HCT116 (cell line): ENCODE measurements around the gene RPRD1B. TPM values are rescaled to one million over a fixed set of nuclear protein-coding genes. Genes with fewer than 3 reads are reported as not detected.

Source experiments
- ATAC-seq: fragments of 200-7000 bp; cut with Tn5 transposase; 2 replicates; pipeline ENCODE4 v1.9.1; 2020; ENCODE audit warnings: mild to moderate bottlenecking, moderate library complexity
- BruUV-seq: library from RNA; stranded (reverse); fragments of 400-500 nt; replicated peaks from 2 replicates; lab custom pipeline; 2021; lab: Mats Ljungman, UMichigan
- CTCF ChIA-PET: fragments of 300-600 bp; sonication (Branson Sonifier 250); formaldehyde crosslinking; loops from one replicate; lab custom pipeline; 2021; ENCODE audit warnings: antibody characterized with exemption; lab: Charles Lee
- POLR2A ChIA-PET: fragments of 300-600, 350-600 bp; sonication (Branson Sonifier 250); formaldehyde crosslinking; loops from one replicate; lab custom pipeline; 2021; ENCODE audit warnings: antibody characterized with exemption; lab: Charles Lee
- RAD21 ChIA-PET, 2 experiments: fragments of 300-600 bp; sonication (Branson Sonifier 250); formaldehyde crosslinking; loops; one replicate each; lab custom pipeline; 2023; ENCODE audit warnings: low total read pairs in 2 of 2; ENCODE audit not compliant: uncharacterized antibody in 2 of 2, unreplicated experiment in 2 of 2, low non-redundant PET in 1 of 2; lab: Charles Lee
- DNase-seq: peaks from one replicate; pipeline ENCODE4 v3.0.0-alpha.2; 2010; ENCODE audit warnings: low read depth, low spot score
- H2AFZ ChIP-seq: fragments of 200-600 bp; shearing (Covaris generic), sonication (generic); 2 replicates; pipeline ENCODE4 v1.6.1; 2017; ENCODE audit warnings: low read depth, mixed run types, mixed read lengths, antibody characterized with exemption, low read length; ENCODE audit not compliant: poor library complexity, severe bottlenecking
- H3K27ac ChIP-seq: 2 replicates; pipeline ENCODE4 v1.5.1; 2012; ENCODE audit warnings: low read depth, low read length
- H3K27me3 ChIP-seq: fragments of 200-600 bp; sonication (generic); 2 replicates; pipeline ENCODE4 v1.6.1; 2016; ENCODE audit warnings: mixed run types, low read length, mixed read lengths; ENCODE audit not compliant: insufficient read depth
- H3K36me3 ChIP-seq, 2 experiments: fragments of 200-500 bp in 1 of 2; fragments of 200-600 bp in 1 of 2; sonication (Bioruptor generic) in 1 of 2; sonication (generic) in 1 of 2; 2 replicates each; pipeline versions ENCODE4 v1.5.1 to v1.6.1; 2014 to 2016; ENCODE audit warnings: low read length in 2 of 2, inconsistent platforms in 1 of 2, mixed read lengths in 1 of 2, mixed run types in 1 of 2; ENCODE audit not compliant: insufficient read depth in 2 of 2, control insufficient read depth in 1 of 2
- H3K4me1 ChIP-seq, 2 experiments: fragments of 200-600 bp in 1 of 2; sonication (generic) in 1 of 2; 2 replicates each; pipeline versions ENCODE4 v1.5.1 to v1.6.1; 2012 to 2017; ENCODE audit warnings: low read length in 2 of 2, inconsistent platforms in 1 of 2, mild to moderate bottlenecking in 1 of 2, mixed read lengths in 1 of 2, mixed run types in 1 of 2, moderate library complexity in 1 of 2; ENCODE audit not compliant: insufficient read depth in 2 of 2, control insufficient read depth in 1 of 2
- H3K4me2 ChIP-seq: fragments of 200-600 bp; sonication (generic); 2 replicates; pipeline ENCODE4 v1.6.1; 2017; ENCODE audit warnings: mixed run types, low read length, mixed read lengths
- H3K4me3 ChIP-seq, 2 experiments: fragments of 200-600 bp in 1 of 2; sonication (generic) in 1 of 2; replicated peaks in 1 of 2; 2 replicates each; pipeline ENCODE4 v1.5.1; 2011 to 2016; ENCODE audit warnings: low read length in 2 of 2, control low read depth in 1 of 2, low read depth in 1 of 2, mild to moderate bottlenecking in 1 of 2, mixed read lengths in 1 of 2, mixed run types in 1 of 2
- H3K79me2 ChIP-seq: fragments of 200-600 bp; sonication (generic); 2 replicates; pipeline ENCODE4 v1.6.1; 2017; ENCODE audit warnings: mild to moderate bottlenecking, mixed run types, low read length, moderate library complexity, mixed read lengths; ENCODE audit not compliant: insufficient read depth
- H3K9ac ChIP-seq: fragments of 200-600 bp; sonication (generic); 2 replicates; pipeline ENCODE4 v1.6.1; 2016; ENCODE audit warnings: low read length, mixed read lengths
- H3K9me2 ChIP-seq: fragments of 200-600 bp; sonication (generic), shearing (Covaris generic); 2 replicates; pipeline ENCODE4 v1.6.1; 2017; ENCODE audit warnings: mixed run types, mild to moderate bottlenecking, moderate library complexity; ENCODE audit not compliant: insufficient read depth
- H3K9me3 ChIP-seq, 2 experiments: fragments of 200-500 bp in 1 of 2; fragments of 200-600 bp in 1 of 2; sonication (Bioruptor generic) in 1 of 2; sonication (generic) in 1 of 2; 2 replicates each; pipeline ENCODE4 v1.6.1; 2014 to 2017; ENCODE audit warnings: low read length in 2 of 2, mixed read lengths in 2 of 2, inconsistent platforms in 1 of 2, low read depth in 1 of 2, mild to moderate bottlenecking in 1 of 2, mixed run types in 1 of 2, moderate library complexity in 1 of 2; ENCODE audit not compliant: control insufficient read depth in 1 of 2, insufficient read depth in 1 of 2
- H4K20me1 ChIP-seq: fragments of 200-600 bp; sonication (generic), shearing (Covaris generic); 2 replicates; pipeline ENCODE4 v1.6.1; 2017; ENCODE audit warnings: mixed run types, mild to moderate bottlenecking, moderate library complexity; ENCODE audit not compliant: insufficient read depth
- CEBPB ChIP-seq: IDR thresholded peaks from 2 replicates; pipeline ENCODE4 v1.6.1; 2012; ENCODE audit warnings: low read depth
- ELF1 ChIP-seq: IDR thresholded peaks from 2 replicates; pipeline ENCODE4 v1.6.1; 2012; ENCODE audit warnings: low read depth, borderline replicate concordance
- EZH2phosphoT487 ChIP-seq: fragments of 200-600 bp; IDR thresholded peaks from 2 replicates; pipeline ENCODE4 v1.6.1; 2018; ENCODE audit warnings: antibody characterized with exemption, borderline replicate concordance
- FOSL1 ChIP-seq: IDR thresholded peaks from 2 replicates; pipeline ENCODE4 v1.6.1; 2012; ENCODE audit warnings: low read depth
- POLR2A ChIP-seq: IDR thresholded peaks from 2 replicates; pipeline ENCODE4 v1.7.0; 2011; ENCODE audit warnings: borderline replicate concordance; ENCODE audit not compliant: insufficient read depth, insufficient read length; ENCODE audit errors: extremely low read depth
- SRF ChIP-seq: IDR thresholded peaks from 2 replicates; pipeline ENCODE4 v1.6.1; 2012; ENCODE audit warnings: low read depth
- intact Hi-C: fragments of 100-400 bp; cut with micrococcal nuclease; formaldehyde crosslinking; loops from 2 replicates; pipeline ENCODE4 v1.10.0; 2022
- total RNA-seq: library from RNA; stranded (reverse); gene quantifications from one replicate; pipeline ENCODE4 v1.2.1, GENCODE V29; 2021; ENCODE audit not compliant: unreplicated experiment

RPRD1B gene
- total RNA-seq, 1 experiment from 2014 or later = 30.7 TPM

DNA sequence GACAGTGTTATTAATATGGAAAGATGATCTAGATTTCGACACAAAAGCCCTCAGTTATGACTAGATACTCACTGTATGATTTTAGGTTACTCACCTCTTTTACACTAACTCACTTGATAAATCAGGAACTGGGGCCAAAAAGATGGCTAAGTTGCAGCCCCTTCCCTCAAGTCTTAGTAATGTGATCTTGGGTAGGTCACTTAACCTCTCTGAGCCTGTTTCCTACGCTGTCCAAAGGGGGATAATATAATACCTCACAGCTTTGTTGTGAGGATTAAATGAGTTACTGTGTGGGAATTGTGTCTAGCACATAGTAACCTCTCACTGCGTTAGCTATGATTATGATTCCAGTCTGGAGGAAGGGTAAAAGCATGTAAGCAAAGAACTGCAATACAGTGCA, 1.6 kb upstream of the RPRD1B start:
- peak overlapping the region; percentile 96 for H3K4me2 ChIP-seq
- ChIA-PET POLR2A (no interaction called here), RAD21 (no interaction called here), CTCF (no interaction called here)
- peak overlapping the region; percentile 93 to 95 for H3K4me3 ChIP-seq
- TF ChIP-seq EZH2phosphoT487 (no peak), CEBPB (no peak), SRF (no peak)
- DNase-seq = no peak
- peaks cover 9 to 25% of the 10 kb centered on the region in 2 experiments; a peak in 3 of 4 replicates for H3K4me1 ChIP-seq
- no TSS peak for BruUV-seq
- H4K20me1 ChIP-seq = peaks cover 4% of the 10 kb centered on the region; the same call in 1 of the 2 replicates
- H2AFZ ChIP-seq = no peak overlapping the region
- ATAC-seq = no peak
- no peaks in the 10 kb centered on the region for H3K27me3 ChIP-seq
- intact Hi-C loops = no loop called here
- H3K9ac ChIP-seq = peak overlapping the region; percentile 95
- H3K79me2 ChIP-seq = peaks cover 97% of the 10 kb centered on the region
- H3K36me3 ChIP-seq = no peaks in the 10 kb centered on the region
- no peaks in the 10 kb centered on the region for H3K9me3 ChIP-seq
- no peaks in the 10 kb centered on the region for H3K9me2 ChIP-seq
- no peak overlapping the region for H3K27ac ChIP-seq

DNA sequence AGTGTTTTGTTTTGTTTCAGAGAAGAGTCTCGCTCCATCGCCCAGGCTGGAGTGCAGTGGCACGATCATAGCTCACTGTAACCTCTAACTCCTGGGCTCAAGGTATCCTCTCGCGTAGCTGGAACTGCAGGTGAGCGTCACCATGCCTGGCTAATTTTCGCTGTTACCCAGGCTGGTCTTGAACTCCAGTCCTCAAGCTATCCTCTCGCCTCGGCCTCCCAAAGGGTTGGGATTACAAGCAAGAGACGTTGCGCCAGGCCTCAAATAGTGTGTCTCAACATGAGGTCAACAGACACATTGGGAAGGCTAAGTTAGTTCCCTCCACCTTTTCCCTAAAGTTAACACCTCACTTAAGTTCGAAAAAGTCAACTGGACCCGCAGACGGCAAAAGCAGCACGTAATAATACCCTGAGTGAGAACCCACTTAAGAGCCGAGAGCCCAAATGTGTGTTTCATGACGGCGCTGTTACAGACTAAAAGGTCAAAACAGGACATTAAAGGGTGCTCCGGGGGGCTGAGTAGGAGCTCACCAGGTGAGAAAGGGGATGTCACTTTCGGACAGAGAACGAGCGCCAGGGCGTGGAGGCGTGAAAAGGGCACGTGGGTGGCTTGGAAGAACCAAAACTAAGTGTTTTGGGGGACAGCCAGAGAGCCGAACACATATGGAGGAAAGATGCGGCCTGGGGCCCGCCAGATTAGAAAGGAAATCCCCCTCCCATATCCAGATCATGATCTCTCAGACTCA, 789 bp upstream of the RPRD1B start:
- Histone ChIP-seq H3K9me2 (no peaks in the 10 kb centered on the region), H3K27ac (peak overlapping the region; percentile 86), H3K4me3 (peak overlapping the region; percentile 93 to 95), H3K9ac (peak overlapping the region; percentile 95), H4K20me1 (no peaks in the 10 kb centered on the region), H3K9me3 (no peaks in the 10 kb centered on the region), H2AFZ (no peak overlapping the region), H3K36me3 (no peaks in the 10 kb centered on the region), H3K4me1 (peaks cover 9 to 25% of the 10 kb centered on the region in 2 experiments; a peak in 3 of 4 replicates), H3K4me2 (peak overlapping the region; percentile 96), H3K79me2 (peaks cover 97% of the 10 kb centered on the region), H3K27me3 (no peaks in the 10 kb centered on the region)
- no peak for DNase-seq
- TF ChIP-seq FOSL1 = no peak
- TF ChIP-seq POLR2A = no peak
- TF ChIP-seq ELF1 = no peak
- TF ChIP-seq SRF = no peak
- ChIA-PET CTCF (no interaction called here), POLR2A (interaction anchor here (1.0 kb wide), 1 partner anchor 10 kb away, joined by 3 read pairs; no protein-coding TSS in a partner anchor), RAD21 (no interaction called here)
- peak; percentile 50 for ATAC-seq
- BruUV-seq = TSS peak; percentile 76
- intact Hi-C loops = no loop called here
